GM21619 (cell line): ENCODE results near the gene ZNRD2.
A peak's percentile ranks its signal among the peaks of the same experiment; 100 is the strongest.

ENCODE experiments used
- ATAC-seq: cut with Tn5 transposase; IDR thresholded peaks from one replicate; pipeline ENCODE4 v1.9.1; 2021; ENCODE audit not compliant: unreplicated experiment

The ZNRD2 gene

DNA sequence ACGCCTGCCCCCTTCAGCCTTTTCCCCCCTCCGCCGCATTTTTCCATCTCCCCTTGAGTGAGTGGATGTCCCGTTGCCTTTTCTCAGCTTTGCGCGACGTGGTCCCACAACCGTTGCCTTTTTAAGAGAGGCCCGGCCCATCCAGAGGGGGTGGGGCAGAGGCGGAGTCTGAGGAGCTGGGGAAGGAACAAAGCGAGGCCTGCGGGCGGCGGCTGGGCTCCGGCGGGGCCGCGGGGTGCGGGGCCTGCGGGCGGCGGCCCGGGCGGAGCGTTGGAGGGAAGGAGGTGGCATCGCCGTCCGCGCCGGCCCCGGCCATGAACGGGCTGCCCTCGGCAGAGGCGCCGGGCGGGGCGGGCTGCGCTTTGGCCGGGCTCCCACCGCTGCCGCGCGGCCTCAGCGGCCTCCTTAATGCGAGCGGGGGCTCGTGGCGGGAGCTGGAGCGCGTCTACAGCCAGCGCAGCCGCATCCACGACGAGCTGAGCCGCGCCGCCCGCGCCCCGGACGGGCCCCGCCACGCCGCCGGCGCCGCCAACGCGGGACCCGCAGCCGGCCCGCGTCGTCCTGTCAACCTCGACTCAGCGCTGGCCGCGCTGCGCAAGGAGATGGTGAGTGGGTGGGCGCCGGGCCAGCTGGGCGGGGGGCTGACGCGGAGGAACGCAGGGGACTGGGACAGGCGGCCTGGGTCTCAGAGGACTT, 2.2 kb downstream of the ZNRD2 start, which contains the start of gene FAM89B:
TSS of gene FAM89B (plus strand) at position 183 of the 696 bp plus-strand sequence. CDS start at position 315, 132 bp downstream.
- ATAC-seq, result no peak

DNA sequence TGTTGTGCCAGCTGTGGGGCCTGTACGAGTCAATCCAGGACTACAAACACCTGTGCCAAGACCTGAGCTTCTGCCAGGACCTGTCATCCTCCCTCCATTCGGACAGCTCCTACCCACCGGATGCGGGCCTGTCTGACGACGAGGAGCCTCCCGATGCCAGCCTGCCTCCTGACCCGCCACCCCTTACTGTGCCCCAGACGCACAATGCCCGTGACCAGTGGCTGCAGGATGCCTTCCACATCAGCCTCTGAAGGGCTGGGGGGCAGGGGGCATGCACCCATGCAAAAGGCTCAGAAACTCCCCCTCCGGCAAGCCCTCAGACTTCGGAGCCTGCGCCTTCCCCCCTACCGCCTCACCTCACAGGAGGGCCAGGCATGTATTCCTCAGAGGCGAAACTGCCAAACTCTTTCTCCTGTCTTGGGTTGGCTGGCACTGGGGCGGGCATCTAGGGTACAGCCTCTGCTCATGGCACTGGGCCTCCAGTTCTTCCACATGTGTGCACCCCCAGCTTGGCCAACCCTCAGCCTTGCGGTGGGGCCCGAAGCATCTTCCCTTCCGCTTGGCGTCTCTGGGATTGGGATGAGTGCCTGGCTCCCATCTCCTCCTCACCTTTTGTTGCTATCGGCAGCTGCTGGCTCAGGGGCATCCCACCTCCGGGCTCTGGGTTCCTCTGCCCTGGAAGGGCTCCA, 3.3 kb downstream of the ZNRD2 start:
- no peak for ATAC-seq

DNA sequence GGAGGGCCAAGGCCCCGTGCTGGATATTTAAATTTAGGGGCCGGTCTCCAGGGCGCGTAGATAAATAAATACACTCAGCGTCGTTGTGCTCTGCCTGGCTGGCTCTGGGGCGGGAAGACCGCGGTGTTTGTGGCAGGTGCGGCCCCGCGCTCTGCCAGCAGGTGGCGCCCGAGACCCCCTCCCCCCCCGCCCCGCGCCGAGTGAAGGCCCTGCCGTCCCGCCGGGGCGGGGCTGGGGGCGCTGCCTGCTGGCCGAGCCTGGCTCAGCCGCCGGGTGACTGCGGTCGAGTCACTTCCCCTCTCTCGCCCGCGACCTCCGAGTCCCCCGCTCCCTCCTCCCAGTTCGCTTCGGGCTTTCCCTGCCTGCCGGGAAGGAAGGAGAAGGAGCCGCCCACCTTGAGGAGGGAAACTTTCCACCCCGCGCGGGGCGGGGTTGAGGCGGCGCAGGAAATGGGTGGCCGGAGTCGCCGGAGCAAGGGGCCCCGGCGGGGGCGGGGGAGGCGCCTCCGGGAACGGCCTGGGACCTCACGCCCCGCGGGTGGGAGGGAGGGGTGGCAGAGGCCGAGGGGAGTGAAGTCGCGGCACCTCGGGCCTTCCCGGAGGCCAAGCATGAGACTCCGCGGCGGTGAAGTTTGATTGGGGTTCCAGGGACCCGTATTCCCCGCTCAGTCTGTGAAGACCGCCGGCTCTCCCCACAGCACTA, 4.0 kb downstream of the ZNRD2 start:
- peak; percentile 23 for ATAC-seq

DNA sequence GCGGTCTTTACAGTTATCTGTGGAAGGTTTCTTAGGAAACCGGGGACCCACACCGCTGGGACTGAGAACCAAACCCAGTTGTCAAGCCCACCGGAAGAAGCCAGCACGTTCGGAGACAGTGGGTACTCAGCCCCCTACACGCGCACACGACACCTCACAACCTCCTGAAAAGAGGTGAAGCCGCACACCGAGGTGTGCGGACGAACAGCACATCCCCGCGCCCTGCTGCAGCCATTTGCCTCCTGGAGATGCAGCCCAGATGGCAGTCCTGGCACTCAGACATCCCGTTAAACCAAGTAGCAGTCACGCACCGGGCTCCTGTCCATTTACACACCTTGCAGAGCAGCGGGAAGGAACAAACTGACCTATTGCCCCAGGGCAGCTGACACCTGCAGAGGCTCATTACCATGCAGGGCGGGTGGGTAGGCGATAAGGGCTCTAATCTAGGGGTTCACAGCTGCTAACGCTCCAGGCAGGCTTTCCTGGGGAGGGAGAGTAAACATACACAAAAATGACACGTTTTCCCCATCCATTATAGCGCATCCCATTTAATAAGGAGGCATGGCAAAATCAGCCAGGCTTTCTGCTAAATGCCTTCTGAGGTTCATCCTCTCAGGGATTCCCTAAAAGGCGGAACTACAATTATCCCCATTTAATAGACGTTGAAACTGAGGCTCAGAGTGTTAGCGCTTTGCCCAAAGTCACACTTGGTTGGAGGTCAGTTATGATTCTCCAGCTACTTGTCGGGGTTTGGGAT, 4.7 kb downstream of the ZNRD2 start:
- ATAC-seq, result no peak

DNA sequence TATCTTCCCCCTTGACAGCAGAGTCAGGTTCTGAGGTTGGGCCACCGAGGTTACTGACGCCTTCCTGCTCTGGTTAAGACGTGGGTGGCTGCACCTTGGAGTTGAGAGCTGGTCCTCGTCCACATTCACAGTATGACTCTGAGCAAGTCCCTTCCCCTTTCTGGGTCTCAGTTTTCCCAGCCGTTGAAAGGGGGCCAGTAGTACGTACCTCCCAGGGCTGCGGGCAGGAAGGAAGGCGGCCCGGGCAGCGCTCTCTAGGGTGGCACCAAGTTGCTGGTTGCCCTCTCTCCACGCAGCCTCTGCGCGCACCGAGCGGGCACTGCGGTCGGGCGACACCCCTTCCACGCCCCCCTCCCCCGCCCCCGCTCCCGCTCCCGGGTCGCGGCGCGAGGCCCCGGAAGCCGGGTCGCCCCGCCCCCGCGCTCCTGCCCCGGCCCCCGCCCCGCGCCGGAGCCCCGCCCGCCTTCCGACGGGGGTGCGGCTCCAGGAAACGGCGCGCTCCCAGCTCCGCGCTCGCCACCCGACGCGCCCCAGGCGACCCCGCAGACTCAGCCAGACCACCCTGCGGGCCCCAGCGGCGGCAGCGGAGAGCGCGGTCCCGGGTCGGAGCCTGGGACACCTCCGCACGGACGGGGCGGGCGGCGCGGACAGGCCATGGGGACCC, 5.4 kb downstream of the ZNRD2 start, which contains the start of gene EHBP1L1:
TSS of gene EHBP1L1 (plus strand) at position 486 of the 664 bp plus-strand sequence. CDS start 250 bp downstream, outside the sequence.
- no peak for ATAC-seq

DNA sequence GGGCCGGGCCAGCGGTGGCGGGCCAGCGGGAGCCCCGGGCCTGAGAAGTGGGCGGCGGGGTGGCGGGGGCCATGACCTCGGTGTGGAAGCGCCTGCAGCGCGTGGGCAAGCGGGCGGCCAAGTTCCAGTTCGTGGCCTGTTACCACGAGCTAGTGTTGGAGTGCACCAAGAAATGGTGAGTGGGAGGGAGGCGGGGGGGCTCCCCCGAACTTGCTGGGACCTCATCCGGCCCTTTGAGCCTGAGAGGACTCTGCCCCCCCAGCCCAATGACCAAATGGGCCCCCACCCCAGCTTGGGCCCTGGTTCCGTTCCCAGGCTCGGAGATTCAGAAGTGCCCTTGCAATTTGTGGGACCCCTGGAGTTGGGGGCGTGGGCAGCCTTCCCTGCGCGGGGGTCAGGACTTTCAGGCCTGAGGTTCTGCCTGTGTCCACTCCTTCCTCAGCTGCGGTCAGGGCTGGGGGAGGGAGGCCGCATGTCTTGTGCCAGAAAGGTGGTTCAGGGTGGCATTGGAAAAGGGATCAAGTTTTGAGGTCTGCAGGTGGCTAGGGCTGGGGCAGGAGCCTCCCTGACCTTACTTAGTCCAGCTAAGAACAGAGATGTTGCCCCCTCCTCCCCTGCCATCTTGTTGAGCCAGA, 6.1 kb downstream of the ZNRD2 start:
- ATAC-seq, result no peak

DNA sequence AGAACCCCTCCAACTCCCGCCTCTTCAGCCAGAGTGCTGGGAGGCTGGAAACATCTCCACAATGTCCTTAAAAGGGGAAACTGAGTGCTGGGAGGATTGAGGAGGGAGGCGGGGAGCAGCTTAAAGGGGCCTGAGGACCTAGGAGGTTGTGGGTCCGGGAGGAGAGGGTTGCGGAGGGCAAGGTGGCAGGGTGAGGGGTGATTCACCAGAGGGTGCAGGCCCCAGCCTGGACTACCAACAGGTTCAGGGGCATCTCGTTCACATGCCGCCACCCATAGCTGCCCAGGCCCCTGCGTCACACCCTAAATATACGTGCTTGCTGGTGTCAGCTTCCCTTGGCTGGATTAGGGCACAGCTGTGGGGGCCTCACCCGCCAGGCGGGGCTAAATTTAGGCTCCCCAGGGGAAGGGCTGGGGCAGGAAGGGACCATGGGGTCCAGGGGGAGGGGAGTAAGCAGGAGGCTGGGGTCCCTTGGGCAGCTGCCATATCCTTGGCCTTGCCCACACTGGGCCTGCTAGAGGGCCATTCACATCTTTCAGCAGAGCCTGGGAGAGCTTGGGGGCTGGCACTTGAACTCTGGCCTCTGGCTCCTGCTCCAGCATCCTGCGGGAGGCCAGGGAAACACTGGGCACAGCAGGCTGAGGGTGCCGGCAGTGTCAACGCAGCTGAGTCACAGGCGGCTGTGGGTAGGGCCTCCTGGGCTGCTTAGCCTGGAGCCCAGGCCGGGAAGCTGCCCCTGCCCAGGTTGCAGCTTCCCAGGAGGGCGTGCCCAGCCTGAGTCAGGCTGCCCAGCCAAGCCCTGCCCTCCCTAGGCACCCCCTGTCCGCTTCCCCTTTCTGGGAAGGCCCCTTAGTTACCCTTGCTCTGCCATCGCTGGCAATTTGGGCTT, 6.8 kb downstream of the ZNRD2 start:
- ATAC-seq, result no peak

DNA sequence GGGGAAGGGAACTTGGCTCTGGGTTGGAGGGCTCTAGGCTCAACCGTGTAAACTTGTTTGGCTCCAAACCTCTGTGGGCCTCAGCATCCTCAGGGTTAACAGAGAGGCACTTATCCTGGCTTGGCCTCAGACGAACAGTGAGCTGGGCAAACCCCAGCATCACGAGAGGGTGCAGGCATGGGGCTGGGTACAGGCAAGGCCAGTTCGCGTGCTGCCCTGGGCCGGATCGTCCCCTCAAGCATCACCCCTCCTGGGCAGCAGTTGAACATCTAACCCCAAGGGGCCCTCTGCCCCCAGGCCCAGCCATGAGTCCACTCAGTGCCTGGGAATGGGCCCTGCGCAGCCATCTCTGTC, 7.5 kb downstream of the ZNRD2 start:
- ATAC-seq, result no peak

DNA sequence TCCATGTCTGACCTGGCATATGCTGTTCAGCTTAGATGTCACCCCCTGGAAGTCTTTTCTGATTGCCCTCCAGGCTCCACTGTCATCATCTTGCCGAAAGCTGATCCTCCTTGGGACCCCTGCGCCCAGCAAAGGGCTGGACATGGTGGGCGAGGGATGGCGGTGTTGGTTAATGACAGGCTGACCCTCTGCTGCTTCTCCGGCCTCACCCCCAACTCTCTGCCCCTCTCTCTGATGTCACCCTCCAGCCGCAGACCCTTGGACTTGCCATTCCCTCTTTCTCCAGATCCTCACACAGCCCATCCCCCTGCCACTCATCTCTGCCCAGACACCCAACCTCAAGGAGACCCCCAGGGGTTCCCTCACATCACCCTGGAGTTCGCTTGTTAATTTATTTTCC, 7.9 kb downstream of the ZNRD2 start:
- ATAC-seq, result no peak

DNA sequence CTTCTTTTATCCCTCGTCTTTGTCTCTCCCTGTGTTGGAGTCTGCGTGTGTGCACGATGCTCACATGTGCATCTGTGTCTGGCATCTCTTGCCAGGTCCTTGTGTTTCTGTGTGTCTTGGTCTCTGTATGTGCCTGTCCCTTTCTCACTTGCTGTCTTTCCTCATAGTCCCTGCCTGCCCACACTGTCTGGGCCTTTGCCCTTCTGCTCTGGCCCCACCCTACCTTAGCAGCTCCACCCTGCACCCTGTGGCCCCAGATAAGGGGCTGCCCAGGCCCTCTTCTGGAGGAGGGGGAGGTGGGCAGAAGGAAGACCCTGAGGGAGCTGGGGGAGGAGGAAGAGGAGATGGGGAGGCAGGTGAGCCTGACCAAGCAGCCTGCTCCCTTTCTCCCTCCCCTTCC, 8.4 kb downstream of the ZNRD2 start:
- ATAC-seq, result no peak

DNA sequence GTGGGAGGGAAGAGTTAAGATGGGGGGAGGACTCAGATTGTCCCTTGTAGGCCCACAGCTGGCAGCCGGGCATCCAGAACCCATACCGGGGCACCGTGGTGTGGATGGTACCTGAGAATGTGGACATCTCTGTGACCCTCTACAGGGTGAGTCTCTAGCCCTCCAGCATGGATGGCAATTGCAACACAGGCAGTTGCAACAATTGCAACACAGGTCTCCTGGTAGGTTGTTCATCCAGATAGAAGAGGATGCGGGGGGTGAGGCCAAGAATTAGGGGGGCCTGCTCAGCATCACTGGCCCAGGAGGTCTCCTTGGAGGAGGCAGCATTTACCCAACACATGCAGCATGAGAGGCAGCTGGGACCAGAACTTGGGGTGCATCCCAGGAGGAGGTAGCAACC, 9.0 kb downstream of the ZNRD2 start:
- ATAC-seq, result no peak

DNA sequence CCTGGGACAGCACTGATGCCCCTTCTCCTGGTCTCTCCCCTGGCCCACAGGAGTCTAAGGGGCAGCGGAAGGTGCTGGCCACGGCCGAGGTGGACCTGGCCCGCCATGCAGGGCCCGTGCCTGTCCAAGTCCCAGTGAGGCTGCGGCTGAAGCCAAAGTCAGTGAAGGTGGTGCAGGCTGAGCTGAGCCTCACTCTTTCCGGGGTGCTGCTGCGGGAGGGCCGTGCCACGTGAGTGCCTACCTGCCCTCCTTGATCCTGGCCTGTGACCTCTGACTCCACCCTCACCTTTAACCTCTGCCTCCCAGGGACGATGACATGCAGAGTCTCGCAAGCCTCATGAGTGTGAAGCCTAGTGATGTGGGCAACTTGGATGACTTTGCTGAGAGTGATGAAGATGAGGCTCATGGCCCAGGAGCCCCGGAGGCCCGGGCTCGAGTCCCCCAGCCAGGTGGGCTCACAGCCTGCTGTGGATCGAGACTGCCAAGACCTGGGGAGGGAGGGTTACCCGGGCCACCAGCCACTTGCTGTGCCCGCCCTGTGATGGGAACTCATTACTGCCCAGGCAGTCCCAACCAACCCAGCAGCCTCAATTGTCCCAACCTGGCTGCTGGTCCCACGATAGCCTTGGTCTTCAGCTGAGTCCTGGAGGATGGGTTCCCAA, 9.9 kb downstream of the ZNRD2 start:
- ATAC-seq, result no peak

DNA sequence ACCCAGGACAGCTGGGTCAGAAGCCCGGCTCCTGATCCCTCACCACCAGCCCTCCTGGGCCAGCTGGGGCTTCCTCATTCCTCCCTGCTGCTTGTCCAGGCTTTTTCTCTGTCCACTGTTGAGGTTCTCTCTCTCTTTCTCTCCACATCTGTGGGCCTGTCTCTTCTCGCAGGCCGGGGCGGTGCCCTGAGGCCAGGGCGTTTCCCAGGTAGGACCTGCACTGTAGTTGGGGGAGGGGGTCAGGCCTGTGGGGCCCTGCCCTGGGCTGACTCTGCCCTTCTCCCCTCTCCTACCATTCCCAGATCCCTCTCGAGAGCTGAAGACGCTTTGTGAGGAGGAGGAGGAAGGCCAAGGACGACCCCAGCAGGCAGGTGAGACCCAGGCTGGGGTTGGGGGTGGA, 10.5 kb downstream of the ZNRD2 start:
- no peak for ATAC-seq

DNA sequence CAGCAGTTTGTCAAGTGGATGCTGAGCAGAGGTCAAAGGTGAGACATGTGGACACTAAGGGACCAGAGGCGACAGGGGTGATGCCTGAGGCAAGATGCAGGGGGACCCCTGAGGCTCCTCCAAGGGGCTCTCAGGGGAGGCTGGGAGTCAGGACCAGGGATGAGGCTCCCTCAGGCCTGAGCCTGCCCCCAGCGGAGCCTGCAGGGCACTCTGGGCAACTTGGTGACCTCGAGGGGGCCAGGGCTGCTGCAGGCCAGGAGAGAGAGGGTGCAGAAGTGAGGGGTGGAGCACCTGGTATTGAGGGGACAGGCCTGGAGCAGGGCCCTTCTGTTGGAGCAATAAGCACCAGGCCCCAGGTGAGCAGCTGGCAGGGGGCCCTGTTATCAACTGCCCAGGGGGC, 11.7 kb downstream of the ZNRD2 start:
- no peak for ATAC-seq

DNA sequence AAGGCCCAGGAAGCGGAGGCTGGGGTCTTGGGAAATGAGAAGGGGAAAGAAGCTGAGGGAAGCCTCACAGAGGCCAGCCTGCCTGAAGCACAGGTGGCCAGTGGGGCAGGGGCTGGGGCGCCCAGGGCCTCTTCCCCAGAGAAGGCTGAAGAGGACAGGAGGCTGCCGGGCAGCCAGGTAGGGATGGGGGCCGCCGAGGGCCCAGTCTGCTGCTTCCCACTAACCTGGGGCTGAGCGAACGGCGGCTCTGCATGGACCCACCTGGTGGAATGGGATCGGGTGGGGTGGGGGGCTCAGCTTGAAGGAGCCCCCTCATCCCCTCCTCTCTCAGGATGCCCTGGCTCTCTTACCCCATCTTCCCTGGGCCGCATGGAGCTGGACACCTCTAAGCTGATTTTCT, 13.3 kb downstream of the ZNRD2 start:
- no peak for ATAC-seq

DNA sequence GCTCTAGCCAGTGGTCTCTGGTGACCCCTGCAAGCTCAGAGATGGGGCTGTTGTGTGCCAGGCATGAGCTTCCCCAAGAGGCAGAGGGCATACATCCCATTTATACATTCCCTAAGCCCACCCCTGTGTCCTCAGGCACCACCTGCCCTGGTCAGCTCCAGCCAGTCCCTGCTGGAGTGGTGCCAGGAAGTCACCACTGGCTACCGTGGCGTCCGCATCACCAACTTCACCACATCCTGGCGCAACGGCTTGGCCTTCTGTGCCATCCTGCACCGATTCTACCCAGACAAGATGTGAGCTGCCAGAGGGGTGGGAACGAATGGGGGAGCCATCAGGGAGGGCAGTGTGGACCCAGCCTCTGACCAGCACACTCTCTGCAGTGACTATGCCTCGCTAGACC, 13.8 kb downstream of the ZNRD2 start:
- no peak for ATAC-seq

DNA sequence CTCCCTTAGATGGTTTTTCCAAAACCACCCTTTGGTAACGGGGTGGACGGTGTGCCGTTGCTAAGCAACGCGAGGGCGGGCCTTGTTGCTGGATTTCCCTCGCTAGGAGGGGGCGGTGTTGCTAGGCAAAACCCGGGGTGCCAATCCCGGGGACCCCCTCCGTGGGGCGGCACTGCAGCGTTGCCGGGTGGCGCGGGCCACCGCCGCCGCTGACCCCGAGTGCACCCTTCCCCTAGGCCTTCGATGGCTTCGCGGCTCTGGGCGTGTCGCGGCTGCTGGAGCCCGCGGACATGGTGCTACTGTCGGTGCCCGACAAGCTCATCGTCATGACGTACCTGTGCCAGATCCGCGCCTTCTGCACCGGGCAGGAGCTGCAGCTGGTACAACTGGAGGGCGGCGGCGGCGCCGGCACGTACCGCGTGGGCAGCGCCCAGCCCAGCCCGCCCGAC, 14.5 kb downstream of the ZNRD2 start:
- no peak for ATAC-seq

DNA sequence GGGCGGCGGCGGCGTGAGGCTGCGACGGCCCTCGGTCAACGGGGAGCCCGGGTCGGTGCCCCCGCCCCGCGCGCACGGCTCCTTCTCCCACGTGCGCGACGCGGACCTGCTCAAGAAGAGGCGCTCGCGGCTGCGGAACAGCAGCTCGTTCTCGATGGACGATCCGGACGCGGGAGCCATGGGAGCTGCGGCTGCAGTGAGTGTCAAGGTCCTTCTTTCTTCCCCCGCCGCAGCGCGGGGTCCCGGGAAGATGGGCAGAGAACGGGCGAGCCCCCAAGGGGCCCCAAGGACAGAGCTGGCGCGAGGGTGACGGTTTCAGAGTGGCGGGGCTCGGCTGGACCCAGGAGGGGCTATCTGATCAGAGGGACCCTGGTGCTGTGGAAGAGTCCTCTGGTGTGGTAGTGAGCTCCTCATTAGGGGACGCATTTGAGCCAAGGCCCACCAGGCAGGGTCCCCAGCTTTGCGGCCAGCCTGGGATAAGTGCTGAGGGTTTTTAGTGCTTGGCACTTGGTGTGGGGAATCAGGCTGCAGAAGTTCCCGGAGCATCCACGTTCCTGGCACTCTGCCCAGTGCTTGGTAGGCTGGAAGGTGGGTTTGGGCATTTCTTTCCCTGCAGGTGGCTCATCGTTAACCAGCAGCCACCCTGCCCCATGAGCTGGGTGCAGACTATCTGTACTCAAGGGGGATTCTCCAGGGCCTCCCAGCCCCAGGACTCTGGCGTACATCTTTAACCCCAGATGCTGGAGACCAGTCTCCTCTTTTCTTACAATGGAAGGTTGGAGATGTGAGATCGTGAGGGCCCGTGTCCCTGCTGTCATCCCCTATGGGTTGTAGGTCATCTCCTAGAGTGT, 15.3 kb downstream of the ZNRD2 start:
- ATAC-seq, result no peak
